Nephron (organoid): ENCODE measurements around the gene PPP1R3E.

Experiments
- H3K27ac Mint-ChIP-seq, 3 experiments: 2 replicates each; pipeline ENCODE4 v1.8.0; 2020; ENCODE audit warnings: mixed read lengths in 3 of 3, mild to moderate bottlenecking in 2 of 3, moderate library complexity in 1 of 3
- H3K27me3 Mint-ChIP-seq: 2 replicates; pipeline ENCODE4 v1.8.0; 2021; ENCODE audit warnings: low read depth, mild to moderate bottlenecking, moderate library complexity, mixed read lengths
- H3K36me3 Mint-ChIP-seq: 2 replicates; pipeline ENCODE4 v1.8.0; 2020; ENCODE audit warnings: low read depth, mixed read lengths
- H3K4me1 Mint-ChIP-seq: 2 replicates; pipeline ENCODE4 v1.8.0; 2020; ENCODE audit warnings: mixed read lengths
- H3K4me3 Mint-ChIP-seq, 3 experiments: 2 replicates each; pipeline ENCODE4 v1.8.0; 2020; ENCODE audit warnings: mild to moderate bottlenecking in 3 of 3, mixed read lengths in 3 of 3, moderate library complexity in 2 of 3
- H3K9me3 Mint-ChIP-seq: 2 replicates; pipeline ENCODE4 v1.8.0; 2020; ENCODE audit warnings: mixed read lengths
- TF ChIP-seq, protein P1 (sequence below), 3 experiments: fragments of 200-600 bp; sonication (generic); IDR thresholded peaks; one replicate each; pipeline ENCODE4 v1.5.0; 2021; ENCODE audit warnings: antibody characterized with exemption in 3 of 3; ENCODE audit not compliant: unreplicated experiment in 3 of 3

The PPP1R3E gene

DNA sequence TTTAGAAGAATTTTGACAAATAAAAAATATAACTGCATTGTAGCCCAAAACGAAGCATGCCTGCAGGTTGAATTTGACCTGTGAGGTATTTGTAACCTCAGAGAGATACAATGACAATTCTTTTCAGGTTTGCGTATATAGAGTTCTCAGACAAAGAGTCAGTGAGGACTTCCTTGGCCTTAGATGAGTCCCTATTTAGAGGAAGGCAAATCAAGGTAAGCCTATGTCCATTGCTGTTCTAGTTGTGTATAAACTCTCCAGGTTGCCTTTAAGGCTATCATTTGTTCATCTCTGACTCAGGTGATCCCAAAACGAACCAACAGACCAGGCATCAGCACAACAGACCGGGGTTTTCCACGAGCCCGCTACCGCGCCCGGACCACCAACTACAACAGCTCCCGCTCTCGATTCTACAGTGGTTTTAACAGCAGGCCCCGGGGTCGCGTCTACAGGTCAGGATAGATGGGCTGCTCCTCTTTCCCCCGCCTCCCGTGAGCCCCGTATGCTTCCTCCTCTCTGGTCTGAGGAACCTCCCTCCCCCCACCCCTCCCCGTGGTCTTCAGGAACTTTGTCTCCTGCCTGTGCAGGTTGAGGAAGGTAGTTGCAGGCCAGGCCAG is 21.3 kb upstream of the PPP1R3E start:
- H3K27ac Mint-ChIP-seq, result peak overlapping the region in 1 of 3 experiments; percentile 79

DNA sequence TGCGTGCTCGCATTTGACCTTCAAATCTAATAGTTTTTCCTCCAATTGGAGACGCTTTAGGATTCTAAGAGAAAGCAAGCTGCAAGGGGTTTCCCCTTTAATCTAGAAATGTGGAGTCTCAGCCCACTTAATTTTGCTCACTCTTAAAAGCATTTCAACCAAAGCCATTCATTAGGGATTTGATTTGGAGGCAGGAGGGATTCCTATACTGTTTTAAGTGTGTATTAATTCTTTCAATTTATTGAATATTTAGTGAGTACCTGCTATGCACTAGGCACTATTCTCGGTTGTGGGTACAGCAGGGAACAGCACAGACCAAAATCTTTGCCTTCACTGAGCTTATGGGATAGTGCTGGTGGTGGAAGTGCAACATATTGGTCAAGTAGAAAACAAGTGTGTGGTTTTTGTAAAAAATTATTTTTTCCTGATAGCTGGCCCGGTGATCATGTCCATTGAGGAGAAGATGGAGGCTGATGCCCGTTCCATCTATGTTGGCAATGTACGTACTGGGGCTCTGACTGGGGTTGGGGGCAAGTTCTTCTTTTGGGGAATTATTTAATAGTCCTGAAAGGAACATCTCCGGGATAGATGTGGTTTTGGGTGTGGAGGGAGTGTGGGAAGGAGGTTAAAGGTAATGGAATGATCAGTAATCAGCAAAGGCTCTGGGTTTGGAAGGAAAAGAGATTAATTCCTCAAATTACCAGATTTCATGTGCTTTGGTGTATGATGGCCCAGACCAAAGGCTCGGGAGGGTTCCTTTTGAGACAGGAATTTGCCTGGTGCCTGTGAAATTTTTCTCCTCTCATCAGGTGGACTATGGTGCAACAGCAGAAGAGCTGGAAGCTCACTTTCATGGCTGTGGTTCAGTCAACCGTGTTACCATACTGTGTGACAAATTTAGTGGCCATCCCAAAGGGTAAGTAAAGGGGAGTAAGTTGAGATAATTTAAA is 20.2 kb upstream of the PPP1R3E start:
- Mint-ChIP-seq H3K36me3 (peaks cover 52% of the 10 kb centered on the region), H3K27me3 (no peaks in the 10 kb centered on the region), H3K27ac (peak overlapping the region; percentile 96 to 100 (median 97)), H3K9me3 (no peaks in the 10 kb centered on the region), H3K4me1 (peaks cover 32% of the 10 kb centered on the region), H3K4me3 (peak overlapping the region; percentile 93 to 96 (median 95))
- TF ChIP-seq, protein P1, sequence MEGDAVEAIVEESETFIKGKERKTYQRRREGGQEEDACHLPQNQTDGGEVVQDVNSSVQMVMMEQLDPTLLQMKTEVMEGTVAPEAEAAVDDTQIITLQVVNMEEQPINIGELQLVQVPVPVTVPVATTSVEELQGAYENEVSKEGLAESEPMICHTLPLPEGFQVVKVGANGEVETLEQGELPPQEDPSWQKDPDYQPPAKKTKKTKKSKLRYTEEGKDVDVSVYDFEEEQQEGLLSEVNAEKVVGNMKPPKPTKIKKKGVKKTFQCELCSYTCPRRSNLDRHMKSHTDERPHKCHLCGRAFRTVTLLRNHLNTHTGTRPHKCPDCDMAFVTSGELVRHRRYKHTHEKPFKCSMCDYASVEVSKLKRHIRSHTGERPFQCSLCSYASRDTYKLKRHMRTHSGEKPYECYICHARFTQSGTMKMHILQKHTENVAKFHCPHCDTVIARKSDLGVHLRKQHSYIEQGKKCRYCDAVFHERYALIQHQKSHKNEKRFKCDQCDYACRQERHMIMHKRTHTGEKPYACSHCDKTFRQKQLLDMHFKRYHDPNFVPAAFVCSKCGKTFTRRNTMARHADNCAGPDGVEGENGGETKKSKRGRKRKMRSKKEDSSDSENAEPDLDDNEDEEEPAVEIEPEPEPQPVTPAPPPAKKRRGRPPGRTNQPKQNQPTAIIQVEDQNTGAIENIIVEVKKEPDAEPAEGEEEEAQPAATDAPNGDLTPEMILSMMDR (IDR thresholded peaks at IDR 0.05; ENCODE audit: unreplicated experiment in 3 of 3), result no peak

More for the DNA sequence above, 21.3 kb upstream of the PPP1R3E start:
- Mint-ChIP-seq H3K4me3 (peak overlapping the region; percentile 56 to 64 (median 62)), H3K36me3 (peaks cover 52% of the 10 kb centered on the region), H3K4me1 (peaks cover 32% of the 10 kb centered on the region), H3K9me3 (no peaks in the 10 kb centered on the region), H3K27me3 (no peaks in the 10 kb centered on the region)
- TF ChIP-seq, protein P1 (IDR thresholded peaks at IDR 0.05; ENCODE audit: unreplicated experiment in 3 of 3), result no peak

DNA sequence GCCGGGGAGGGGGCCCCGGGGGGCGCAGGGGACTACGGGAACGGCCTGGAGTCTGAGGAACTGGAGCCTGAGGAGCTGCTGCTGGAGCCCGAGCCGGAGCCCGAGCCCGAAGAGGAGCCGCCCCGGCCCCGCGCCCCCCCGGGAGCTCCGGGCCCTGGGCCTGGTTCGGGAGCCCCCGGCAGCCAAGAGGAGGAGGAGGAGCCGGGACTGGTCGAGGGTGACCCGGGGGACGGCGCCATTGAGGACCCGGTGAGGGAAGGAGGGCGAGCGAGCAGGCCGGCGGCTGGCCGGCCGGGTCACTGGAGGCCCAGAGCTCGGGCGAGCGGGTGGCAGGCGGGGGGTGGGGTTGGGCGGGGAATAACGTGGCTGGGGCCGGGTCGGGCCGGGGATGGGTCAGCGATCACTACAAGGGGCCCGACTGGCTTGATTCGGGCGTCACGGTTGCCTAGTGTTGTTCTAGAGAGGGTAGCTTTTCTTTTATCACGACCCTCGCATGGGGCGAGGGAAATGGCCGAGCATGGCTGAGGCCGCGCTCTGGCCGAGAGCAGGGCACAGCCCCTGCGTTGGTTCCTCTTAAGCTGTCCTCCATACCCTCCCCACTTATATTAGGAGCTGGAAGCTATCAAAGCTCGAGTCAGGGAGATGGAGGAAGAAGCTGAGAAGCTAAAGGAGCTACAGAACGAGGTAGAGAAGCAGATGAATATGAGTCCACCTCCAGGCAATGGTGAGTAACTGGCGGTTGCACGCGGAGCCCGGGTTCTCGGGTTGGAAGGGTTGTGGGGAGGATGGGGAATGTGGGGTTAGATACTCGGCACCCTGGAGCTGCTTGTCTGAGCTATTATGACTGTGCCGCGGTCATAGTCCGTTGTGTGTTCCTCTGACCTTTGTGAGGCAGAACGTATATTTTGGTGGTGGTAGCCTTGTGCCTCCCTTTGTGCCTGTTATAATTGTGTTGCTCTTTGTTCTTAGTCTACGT is 19.2 kb upstream of the PPP1R3E start:
- TF ChIP-seq, protein P1 (IDR thresholded peaks at IDR 0.05; ENCODE audit: unreplicated experiment in 3 of 3), result no peak
- Mint-ChIP-seq H3K4me1 (peaks cover 32% of the 10 kb centered on the region), H3K27ac (peak overlapping the region; percentile 97 to 100 (median 97))

DNA sequence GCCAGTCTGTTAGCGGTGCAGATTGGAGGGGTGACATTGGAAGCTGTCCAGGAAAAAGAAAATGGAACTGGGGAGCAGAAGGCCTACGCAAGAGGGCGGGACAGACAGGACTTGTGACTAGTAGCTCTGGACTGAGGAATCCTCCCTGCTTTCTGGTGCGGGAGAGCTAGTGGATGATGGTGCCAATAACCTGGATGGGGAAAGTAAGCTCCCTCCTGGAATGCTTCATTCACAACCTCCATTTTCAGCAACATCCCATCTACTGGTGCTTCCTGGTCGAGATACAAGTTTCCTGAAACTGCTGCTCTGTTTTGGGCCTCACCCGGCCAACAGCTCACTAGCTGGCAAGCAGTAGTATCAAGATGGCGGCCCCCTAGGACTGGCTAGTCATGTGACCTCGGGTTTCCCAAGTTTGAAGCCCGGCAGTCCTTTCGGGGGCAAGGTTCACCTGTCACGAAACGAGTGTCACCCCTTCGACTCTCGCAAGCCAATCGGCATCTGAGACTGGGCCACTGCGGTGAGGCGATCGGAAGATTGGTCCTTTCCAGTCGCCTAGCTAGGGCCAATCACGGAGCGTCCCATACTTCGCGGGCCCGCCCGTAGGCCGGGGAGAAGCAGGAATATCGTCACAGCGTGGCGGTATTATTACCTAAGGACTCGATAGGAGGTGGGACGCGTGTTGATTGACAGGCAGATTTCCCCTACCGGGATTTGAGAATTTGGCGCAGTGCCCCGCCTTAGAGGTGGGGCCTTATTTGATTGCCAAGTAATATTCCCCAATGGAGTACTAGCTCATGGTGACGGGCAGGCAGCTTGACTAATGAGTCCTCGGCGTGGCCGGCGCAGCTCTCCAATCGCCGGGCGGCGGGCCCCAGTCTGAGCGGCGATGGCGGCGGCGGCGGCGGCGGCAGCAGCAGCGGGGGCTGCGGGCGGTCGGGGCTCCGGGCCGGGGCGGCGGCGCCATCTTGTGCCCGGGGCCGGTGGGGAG is 18.2 kb upstream of the PPP1R3E start, which contains the start of gene PABPN1:
TSS of gene PABPN1 (plus strand) at position 874 of the 988 bp plus-strand sequence. CDS start at position 887, 13 bp downstream.
- Mint-ChIP-seq H3K36me3 (peaks cover 48% of the 10 kb centered on the region), H3K4me1 (peaks cover 32% of the 10 kb centered on the region), H3K27me3 (no peaks in the 10 kb centered on the region), H3K9me3 (no peaks in the 10 kb centered on the region), H3K4me3 (peak within 1 kb of the TSS; percentile 96 to 99 (median 96)), H3K27ac (peak within 1 kb of the TSS; percentile 97 to 100 (median 97))
- TF ChIP-seq, protein P1 (IDR thresholded peaks at IDR 0.05; ENCODE audit: unreplicated experiment in 3 of 3), result no peak

More for the DNA sequence above, 19.2 kb upstream of the PPP1R3E start:
- Mint-ChIP-seq H3K36me3 (peaks cover 52% of the 10 kb centered on the region), H3K4me3 (peak overlapping the region; percentile 93 to 96 (median 95)), H3K27me3 (no peaks in the 10 kb centered on the region), H3K9me3 (no peaks in the 10 kb centered on the region)
